HG02623 (cell line): ENCODE results near the gene KRTAP10-12.
"Not testable (repeated sequence)": the region's sequence is repeated elsewhere in the genome, so short reads cannot be mapped to it uniquely, and the experiment has no call there.

Source experiments
- ATAC-seq: cut with Tn5 transposase; IDR thresholded peaks from one replicate; pipeline ENCODE4 v1.9.1; 2021; ENCODE audit warnings: moderate library complexity; ENCODE audit not compliant: unreplicated experiment

Gene KRTAP10-12

DNA sequence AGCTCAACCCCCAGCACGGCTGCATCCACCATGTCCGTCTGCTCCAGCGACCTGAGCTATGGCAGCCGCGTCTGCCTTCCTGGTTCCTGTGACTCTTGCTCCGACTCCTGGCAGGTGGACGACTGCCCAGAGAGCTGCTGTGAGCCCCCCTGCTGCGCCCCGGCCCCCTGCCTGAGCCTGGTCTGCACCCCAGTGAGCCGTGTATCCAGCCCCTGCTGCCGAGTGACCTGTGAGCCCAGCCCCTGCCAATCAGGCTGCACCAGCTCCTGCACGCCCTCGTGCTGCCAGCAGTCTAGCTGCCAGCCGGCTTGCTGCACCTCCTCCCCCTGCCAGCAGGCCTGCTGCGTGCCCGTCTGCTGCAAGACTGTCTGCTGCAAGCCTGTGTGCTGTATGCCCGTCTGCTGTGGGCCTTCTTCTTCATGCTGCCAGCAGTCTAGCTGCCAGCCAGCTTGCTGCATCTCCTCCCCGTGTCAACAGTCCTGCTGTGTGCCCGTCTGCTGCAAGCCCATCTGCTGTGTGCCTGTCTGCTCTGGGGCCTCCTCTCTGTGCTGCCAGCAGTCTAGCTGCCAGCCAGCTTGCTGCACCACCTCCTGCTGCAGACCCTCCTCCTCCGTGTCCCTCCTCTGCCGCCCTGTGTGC, at the start of gene KRTAP10-12:
KRTAP10-12 (plus strand) TSS at position 1 of the 639 bp plus-strand sequence; CDS start at position 31, 30 bp downstream.
- ATAC-seq: not testable (repeated sequence)

DNA sequence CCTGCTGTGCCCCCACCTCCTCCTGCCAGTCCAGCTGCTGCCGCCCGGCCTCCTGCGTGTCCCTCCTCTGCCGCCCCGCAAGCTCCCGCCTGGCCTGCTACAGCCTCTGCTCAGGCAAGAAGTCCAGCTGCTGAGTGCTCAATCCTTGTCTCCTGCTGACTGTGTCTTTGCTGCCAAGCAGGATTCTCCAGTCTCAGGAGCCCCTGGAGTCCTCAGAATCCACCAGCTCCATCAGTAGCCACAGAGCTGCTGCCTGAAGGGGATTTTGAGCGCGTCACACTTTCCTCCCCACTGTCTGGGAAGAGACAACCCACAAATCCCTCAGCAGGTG, 49.8 kb upstream of the KRTAP10-12 start:
- no peak for ATAC-seq

DNA sequence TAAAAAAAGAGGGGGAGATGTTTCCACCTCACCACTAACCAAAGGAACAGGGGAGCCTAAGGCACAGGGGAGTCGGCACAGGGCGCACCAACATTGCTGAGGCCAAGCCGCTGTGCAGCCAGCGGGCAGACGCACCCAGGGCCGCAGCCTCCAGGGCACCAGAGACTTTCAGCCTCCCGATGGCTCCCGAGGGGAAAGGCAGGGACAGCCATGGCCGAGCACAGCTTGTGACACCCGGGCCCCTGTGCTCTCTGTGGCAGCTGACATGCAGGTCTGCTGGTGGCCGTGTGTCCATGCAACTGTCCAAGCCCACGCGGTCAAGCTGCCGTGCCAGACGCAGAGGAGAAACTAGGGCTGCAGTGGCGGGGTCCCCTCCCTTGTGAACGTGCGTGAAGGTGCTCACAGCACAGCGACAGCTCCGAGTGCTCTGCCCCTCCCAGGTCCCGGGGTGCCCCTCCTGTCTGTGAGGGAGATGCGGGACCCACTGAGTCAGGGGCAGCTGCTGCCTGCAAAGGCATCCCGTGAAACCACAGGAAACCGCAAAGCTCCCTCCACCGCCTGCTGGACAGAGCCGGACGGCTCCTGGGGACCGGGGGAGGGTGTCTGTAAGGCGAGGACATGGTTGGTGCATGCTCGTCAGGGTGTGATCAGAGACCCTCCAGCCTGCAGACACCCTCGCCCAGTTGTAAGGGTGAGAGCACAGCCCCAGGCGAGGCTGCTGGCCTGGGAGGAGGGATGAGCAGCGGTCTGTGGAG, 48.2 kb upstream of the KRTAP10-12 start:
- ATAC-seq: no peak

DNA sequence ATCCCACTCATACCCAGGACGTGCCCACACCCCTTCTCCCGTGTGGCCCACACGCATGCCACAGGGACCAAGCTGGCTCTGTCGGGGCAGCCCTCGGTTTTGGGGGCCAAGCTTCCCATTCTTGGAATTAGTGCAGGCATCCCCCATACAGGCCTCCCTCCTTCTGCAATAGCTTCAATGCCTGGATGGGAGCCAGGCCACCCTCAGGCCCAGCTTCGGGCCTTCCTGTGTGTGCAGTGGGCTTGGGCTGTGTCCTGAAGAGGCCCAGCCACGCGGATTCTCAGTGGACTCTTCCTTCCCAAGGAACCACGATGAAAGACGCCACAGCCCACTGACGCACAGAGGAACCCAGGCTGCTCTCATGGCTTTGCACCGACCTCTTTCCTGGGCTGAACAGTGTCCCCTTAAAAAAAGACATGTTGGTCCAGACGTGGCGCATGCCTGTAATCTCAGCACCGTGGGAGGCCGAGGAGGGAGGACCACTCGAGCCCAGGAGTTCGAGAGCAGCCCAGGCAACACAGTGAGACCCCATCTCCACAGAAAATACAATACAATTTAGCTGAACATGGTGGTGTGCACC, 47.4 kb upstream of the KRTAP10-12 start:
- ATAC-seq: no peak

DNA sequence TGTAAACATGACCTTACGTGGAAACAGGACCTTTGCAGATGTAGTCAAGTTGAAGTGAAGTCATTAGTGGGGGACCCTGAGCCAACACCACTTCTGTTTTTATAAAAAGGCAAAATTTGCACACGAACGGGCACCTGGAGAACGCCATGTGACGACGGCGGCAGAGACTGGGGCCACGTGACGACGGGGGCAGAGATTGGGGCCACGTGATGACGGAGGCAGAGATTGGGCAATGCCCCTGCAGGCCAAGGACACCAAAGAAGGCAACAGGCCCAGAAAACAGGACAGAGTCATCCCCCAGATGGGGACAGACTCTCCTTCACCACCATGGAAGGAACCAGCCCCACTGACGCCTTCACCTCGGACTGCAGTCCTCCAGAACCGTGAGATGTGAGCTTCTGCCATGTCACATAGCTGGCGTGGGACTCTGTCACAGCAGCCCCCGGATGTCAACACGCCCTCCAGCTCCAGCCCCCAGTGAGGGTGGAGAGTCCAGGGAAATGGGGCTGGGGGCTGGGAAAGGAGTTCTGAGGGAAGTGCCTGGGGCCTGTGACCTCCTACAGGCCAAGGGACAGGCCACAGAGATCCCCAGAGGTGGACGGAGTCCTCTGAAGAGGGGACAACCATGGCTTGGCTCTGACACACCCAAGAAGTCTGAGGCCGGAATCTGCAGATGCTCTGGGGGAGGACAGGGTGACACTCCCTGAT, 46.6 kb upstream of the KRTAP10-12 start:
- ATAC-seq: no peak

DNA sequence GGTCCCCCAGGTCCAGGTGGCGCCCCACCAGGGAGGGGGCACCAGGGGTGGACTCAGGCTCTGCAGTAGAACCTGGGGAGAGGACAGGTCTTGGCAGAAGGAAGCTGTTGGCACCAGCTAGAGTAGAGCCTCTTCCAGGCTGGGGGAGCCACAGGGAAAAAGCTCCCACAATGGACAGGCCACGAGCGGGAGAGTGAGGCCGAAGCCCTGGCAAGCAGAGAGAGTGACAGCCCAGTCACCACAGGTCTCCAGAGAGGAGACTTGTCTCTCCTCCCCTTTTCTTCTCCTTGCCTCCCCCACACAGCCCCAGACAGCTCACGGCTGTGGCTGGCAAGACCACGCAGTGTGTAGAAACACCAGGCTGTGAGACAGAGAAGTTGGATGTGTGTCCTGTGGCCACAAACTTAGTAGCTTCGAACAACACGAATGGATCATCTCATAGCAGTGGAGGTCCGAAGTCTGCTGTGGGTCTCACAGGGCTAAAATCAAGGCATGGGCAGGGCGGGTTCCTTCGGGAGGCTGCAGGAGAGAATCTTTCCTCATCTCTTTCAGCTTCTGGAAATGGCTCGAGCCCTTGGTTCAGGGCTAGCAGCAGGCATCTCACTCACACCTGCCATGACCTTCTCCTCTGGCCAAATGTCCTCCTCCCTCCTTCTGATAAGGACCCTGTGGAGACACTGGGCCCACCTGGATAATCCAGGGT, 45.8 kb upstream of the KRTAP10-12 start:
- no peak for ATAC-seq

- no peak for ATAC-seq
Measured at GRCh38 chr21:44653123-44653522, 43.8 kb upstream of the KRTAP10-12 start.

GRCh38 chr21:44653656-44654575, 43.1 kb upstream of the KRTAP10-12 start:
- ATAC-seq: no peak

DNA sequence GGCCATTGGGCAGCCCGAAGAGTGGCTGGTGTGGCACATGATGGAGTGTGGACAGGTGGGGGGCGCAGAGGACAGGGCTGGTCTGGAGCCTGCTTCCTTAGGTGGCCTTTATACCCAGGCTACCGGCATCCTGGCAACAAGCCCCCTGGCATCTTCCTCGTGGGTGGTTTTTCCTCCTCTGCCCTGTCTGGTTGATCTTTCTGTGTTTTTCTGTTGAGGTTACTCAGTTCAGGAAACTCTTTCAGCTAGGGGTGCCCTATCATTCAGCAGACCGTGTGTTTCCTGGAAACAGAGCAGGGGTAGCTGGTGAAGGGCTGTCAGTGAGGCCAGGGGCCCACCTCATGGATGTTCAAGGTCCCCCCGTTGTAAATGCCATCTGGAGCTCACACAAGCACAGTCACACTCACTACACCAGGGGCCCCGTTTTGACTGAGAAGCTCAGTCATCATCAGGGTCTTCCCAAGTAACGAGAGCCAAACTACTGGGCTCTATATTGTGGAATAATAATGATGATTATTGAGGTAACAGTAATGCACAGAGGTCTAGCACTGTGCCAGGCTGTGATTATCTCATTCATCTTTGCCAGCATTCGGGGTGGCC, 42.3 kb upstream of the KRTAP10-12 start, which contains the start of gene KRTAP12-4:
KRTAP12-4 (minus strand) TSS at position 84 of the 600 bp plus-strand sequence; CDS start at position 39, 45 bp downstream.
- ATAC-seq: no peak

- no peak for ATAC-seq
Measured at GRCh38 chr21:44656868-44657267, 40.1 kb upstream of the KRTAP10-12 start.

GRCh38 chr21:44657635-44658540, 39.1 kb upstream of the KRTAP10-12 start, which contains the start of gene KRTAP12-3:
Gene KRTAP12-3 (plus strand): TSS chr21:44657932. CDS start chr21:44657980, 48 bp downstream.
- no peak for ATAC-seq

- no peak for ATAC-seq
Measured at GRCh38 chr21:44658541-44658910, 38.4 kb upstream of the KRTAP10-12 start.

DNA sequence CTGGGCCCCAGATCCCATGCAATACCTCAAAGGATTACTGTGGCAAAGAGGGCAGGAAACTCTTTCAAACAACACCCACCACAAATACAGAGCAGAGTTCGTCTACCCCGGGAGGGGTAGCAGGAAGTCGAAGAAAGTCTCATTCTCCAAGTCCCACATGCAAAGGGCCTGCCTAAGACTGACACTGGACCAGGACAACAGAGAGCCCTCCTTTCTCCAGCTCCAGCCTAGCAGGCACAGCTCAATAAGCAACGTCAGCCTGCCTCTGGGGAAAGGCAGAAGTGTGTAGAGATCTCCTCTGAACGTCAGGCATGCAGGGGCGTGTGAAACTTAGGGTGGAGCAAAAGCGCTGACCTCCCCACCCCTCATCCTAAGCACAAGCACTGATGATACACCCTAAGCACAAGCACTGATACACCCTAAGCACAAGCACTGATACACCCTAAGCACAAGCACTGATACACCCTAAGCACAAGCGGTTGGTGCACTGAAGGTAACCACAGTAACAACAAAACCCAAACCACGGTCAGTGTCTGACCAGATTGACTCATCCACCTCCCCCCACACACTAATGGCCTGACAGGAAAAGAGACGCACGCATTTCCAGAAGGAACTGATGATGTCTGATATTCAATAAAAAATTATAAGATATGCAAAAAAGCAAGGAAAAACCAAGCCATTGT, 37.9 kb upstream of the KRTAP10-12 start:
- no peak for ATAC-seq

DNA sequence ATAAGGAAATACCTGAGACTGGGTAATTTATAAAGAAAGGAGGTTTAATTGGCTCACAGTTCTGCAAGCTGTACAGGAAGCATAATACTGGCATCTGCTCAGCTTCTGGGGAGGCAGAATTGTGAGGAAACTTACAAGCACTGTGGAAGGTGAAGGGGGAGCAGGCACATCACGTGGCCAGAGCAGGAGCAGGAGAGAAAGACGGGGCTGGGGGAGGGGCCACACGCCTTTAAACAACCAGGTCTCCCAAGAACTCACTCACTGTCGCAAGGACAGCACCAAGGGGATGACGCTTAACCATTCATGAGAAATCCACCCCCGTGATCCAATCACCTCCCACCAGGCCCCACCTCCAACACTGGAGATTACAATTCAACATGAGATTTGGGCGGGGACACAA, 35.4 kb upstream of the KRTAP10-12 start:
- not testable (repeated sequence) for ATAC-seq

- no peak for ATAC-seq
Measured at GRCh38 chr21:44664691-44665090, 32.3 kb upstream of the KRTAP10-12 start.

GRCh38 chr21:44666401-44667320, 30.3 kb upstream of the KRTAP10-12 start, which contains the start of gene KRTAP12-2:
Gene KRTAP12-2 (minus strand): TSS chr21:44666927. CDS start chr21:44666886, 41 bp downstream.
- no peak for ATAC-seq
